ENCODE results near the gene PIP4K2A.

GRCh38 chr10:22568928-22569327 is 145.4 kb downstream of the PIP4K2A start:
- TF ChIP-seq CTCF (IDR thresholded peaks at IDR 0.05) (no peak), POLR2A (IDR thresholded peaks at IDR 0.05) (no peak), POLR2AphosphoS5 (IDR thresholded peaks at IDR 0.05) (no peak), EP300 (IDR thresholded peaks at IDR 0.05) (no peak)
